Activated CD4-positive, alpha-beta T cell treated with anti-CD3 and anti-CD28 coated beads, Interleukin-2, amount 50 U/mL, for 16 hours (primary cell): ENCODE measurements around the gene PRR12.

Experiments used
- DNase-seq: peaks from one replicate; pipeline ENCODE4 v3.0.0-alpha.2; 2020

Gene PRR12

GRCh38 chr19:49564616-49565045 lies 26.4 kb upstream of the PRR12 start:
- DNase-seq, result no peak

GRCh38 chr19:49565261-49565660 lies 25.7 kb upstream of the PRR12 start:
- DNase-seq, result no peak

- no peak for DNase-seq
These were observed 24.7 kb upstream of the PRR12 start for GRCh38 chr19:49566302-49566701.

GRCh38 chr19:49567861-49568441 lies 23.0 kb upstream of the PRR12 start:
- DNase-seq, result peak; percentile 76

- DNase-seq, result peak; percentile 87
These were observed 20.7 kb upstream of the PRR12 start for GRCh38 chr19:49570138-49570856.

- DNase-seq, result no peak
These were observed 19.8 kb upstream of the PRR12 start for GRCh38 chr19:49570997-49571676.

GRCh38 chr19:49573009-49573408 lies 18.0 kb upstream of the PRR12 start:
- no peak for DNase-seq

GRCh38 chr19:49573425-49573824 lies 17.6 kb upstream of the PRR12 start:
- DNase-seq, result no peak

GRCh38 chr19:49574206-49574755 lies 16.7 kb upstream of the PRR12 start:
- no peak for DNase-seq

GRCh38 chr19:49579193-49579592 lies 11.8 kb upstream of the PRR12 start:
- DNase-seq, result no peak

GRCh38 chr19:49579947-49580263 lies 11.1 kb upstream of the PRR12 start:
- no peak for DNase-seq

GRCh38 chr19:49580264-49581006 lies 10.5 kb upstream of the PRR12 start, which contains the start of gene NOSIP:
Gene NOSIP (minus strand): TSS chr19:49580556. CDS start chr19:49560691, 19,865 bp downstream.
- DNase-seq, result peak; percentile 98

- no peak for DNase-seq
These were observed 9.9 kb upstream of the PRR12 start, which contains the start of gene PRRG2 for GRCh38 chr19:49581007-49581508. Gene PRRG2 (plus strand): TSS chr19:49581316. CDS start chr19:49583220, 1,904 bp downstream.

- no peak for DNase-seq
These were observed 7.7 kb upstream of the PRR12 start for GRCh38 chr19:49583239-49583638.

GRCh38 chr19:49585023-49585422 lies 6.0 kb upstream of the PRR12 start:
- DNase-seq, result no peak

GRCh38 chr19:49587227-49587626 lies 3.8 kb upstream of the PRR12 start:
- no peak for DNase-seq

- DNase-seq, result peak; percentile 28
These were observed 2.4 kb upstream of the PRR12 start for GRCh38 chr19:49588365-49589122.

GRCh38 chr19:49589502-49589905 lies 1.5 kb upstream of the PRR12 start:
- no peak for DNase-seq

GRCh38 chr19:49590071-49590970 lies 661 bp upstream of the PRR12 start:
- peak; percentile 98 for DNase-seq

GRCh38 chr19:49591731-49592485 lies 926 bp downstream of the PRR12 start:
- DNase-seq, result peak; percentile 50
